HepG2 (cell line): ENCODE measurements around the gene ALDOA.

Experiments
- AGO1 ChIP-seq: fragments of 200-400 bp; formaldehyde crosslinking; IDR thresholded peaks from 2 replicates; pipeline ENCODE4 v1.6.1; 2017; ENCODE audit warnings: mild to moderate bottlenecking, low read depth, low read length, moderate library complexity; ENCODE audit not compliant: poor library complexity, severe bottlenecking
- BRD4 ChIP-seq: sonication (generic); formaldehyde crosslinking; IDR thresholded peaks from 2 replicates; pipeline ENCODE4 v1.4.0; 2020; ENCODE audit warnings: missing genetic modification reagents
- EP300 ChIP-seq, 3 experiments: sonication (generic) in 1 of 3; formaldehyde crosslinking in 1 of 3; IDR thresholded peaks; 2 replicates each; pipeline versions ENCODE4 v1.5.1 to v1.6.1; 2011 to 2020; ENCODE audit warnings: low read depth in 2 of 3, low read length in 2 of 3, borderline replicate concordance in 1 of 3, improper control_type of control experiment in 1 of 3, mild to moderate bottlenecking in 1 of 3, missing genetic modification reagents in 1 of 3, moderate library complexity in 1 of 3

DNA sequence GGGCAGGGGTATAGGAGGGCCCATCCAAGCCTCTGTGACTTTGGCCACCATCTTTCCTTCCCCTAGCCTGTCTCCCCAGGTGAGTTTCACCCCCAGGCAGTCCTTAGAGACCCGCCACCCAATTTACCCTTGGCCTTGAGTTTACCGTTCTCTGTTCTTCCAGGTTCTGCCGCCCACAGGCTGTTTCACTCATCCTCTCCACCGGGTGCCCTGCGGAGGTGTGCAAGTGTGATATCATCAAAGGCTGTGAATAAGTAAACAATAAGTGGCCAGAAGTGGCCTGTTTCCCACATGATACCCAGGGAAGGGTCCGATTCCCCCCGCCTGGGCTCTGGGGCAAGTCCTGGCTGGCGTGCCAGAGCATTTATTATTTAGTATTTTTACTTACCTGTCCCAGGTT is 19.4 kb upstream of the ALDOA start:
- TF ChIP-seq EP300 (IDR thresholded peaks at IDR 0.05; ENCODE audit: low read depth in 2 of 2, low read length in 2 of 2) (no peak), EP300 (CRISPR knock-in tag; IDR thresholded peaks at IDR 0.05; ENCODE audit: borderline replicate concordance) (no peak), BRD4 (CRISPR knock-in tag) (no peak), AGO1 (no peak)
